H9 (cell line): ENCODE measurements around the gene ARPC5. TPM values are rescaled to one million over a fixed set of nuclear protein-coding genes. Genes with fewer than 3 reads are reported as not detected.

ENCODE experiments used
- DNase-seq: peaks from one replicate; pipeline ENCODE4 v3.0.0-alpha.2; 2017
- H2AFZ ChIP-seq: one replicate; pipeline ENCODE4 v1.6.1; 2013; ENCODE audit warnings: mild to moderate bottlenecking, low read length, control low read depth, moderate library complexity
- H2AK5ac ChIP-seq: 2 replicates; pipeline ENCODE4 v1.6.1; 2013; ENCODE audit warnings: low read length, control low read depth, mixed read lengths; ENCODE audit not compliant: insufficient read length
- H2BK120ac ChIP-seq: one replicate; pipeline ENCODE4 v1.6.1; 2013; ENCODE audit warnings: low read depth, mild to moderate bottlenecking, low read length, control low read depth, inconsistent platforms; ENCODE audit not compliant: poor library complexity, severe bottlenecking
- H2BK12ac ChIP-seq: 2 replicates; pipeline ENCODE4 v1.6.1; 2013; ENCODE audit warnings: low read length, control low read depth, mixed read lengths, low read depth; ENCODE audit not compliant: insufficient read length
- H2BK15ac ChIP-seq: 2 replicates; pipeline ENCODE4 v1.6.1; 2013; ENCODE audit warnings: low read depth, low read length, control low read depth
- H2BK20ac ChIP-seq: one replicate; pipeline ENCODE4 v1.6.1; 2013; ENCODE audit warnings: low read depth, mild to moderate bottlenecking, low read length, control low read depth, inconsistent platforms; ENCODE audit not compliant: poor library complexity, severe bottlenecking
- H2BK5ac ChIP-seq: 2 replicates; pipeline ENCODE4 v1.6.1; 2013; ENCODE audit warnings: low read length, control low read depth, mixed read lengths; ENCODE audit not compliant: insufficient read length
- H3K14ac ChIP-seq: 2 replicates; pipeline ENCODE4 v1.6.1; 2013; ENCODE audit warnings: low read length, control low read depth; ENCODE audit not compliant: insufficient read depth
- H3K18ac ChIP-seq: 2 replicates; pipeline ENCODE4 v1.6.1; 2013; ENCODE audit warnings: low read depth, mild to moderate bottlenecking, mixed read lengths, low read length, control low read depth; ENCODE audit not compliant: insufficient read length
- H3K23ac ChIP-seq: 2 replicates; pipeline ENCODE4 v1.6.1; 2013; ENCODE audit warnings: low read length, control low read depth, mixed read lengths, low read depth; ENCODE audit not compliant: insufficient read length
- H3K23me2 ChIP-seq: 2 replicates; pipeline ENCODE4 v1.6.1; 2013; ENCODE audit warnings: low read depth, mild to moderate bottlenecking, mixed read lengths, low read length, control low read depth; ENCODE audit not compliant: insufficient read length, poor library complexity, severe bottlenecking
- H3K27ac ChIP-seq: 2 replicates; pipeline ENCODE4 v1.5.1; 2013; ENCODE audit warnings: low read length, control low read depth, mixed read lengths, low read depth; ENCODE audit not compliant: insufficient read length
- H3K27me3 ChIP-seq: 2 replicates; pipeline ENCODE4 v1.6.1; 2013; ENCODE audit warnings: low read length, control low read depth, inconsistent platforms; ENCODE audit not compliant: insufficient read depth
- H3K4ac ChIP-seq: 2 replicates; pipeline ENCODE4 v1.6.1; 2013; ENCODE audit warnings: low read depth, mild to moderate bottlenecking, control low read depth, inconsistent platforms, low read length, moderate library complexity
- H3K4me1 ChIP-seq: 2 replicates; pipeline ENCODE4 v1.6.1; 2013; ENCODE audit warnings: low read length, control low read depth, inconsistent platforms; ENCODE audit not compliant: insufficient read depth
- H3K4me2 ChIP-seq: 2 replicates; pipeline ENCODE4 v1.6.1; 2013; ENCODE audit warnings: low read length, control low read depth, mixed read lengths; ENCODE audit not compliant: insufficient read length, insufficient read depth
- H3K56ac ChIP-seq: 2 replicates; pipeline ENCODE4 v1.6.1; 2013; ENCODE audit warnings: low read depth, mild to moderate bottlenecking, mixed read lengths, low read length, control low read depth; ENCODE audit not compliant: insufficient read length
- H3K79me1 ChIP-seq: 2 replicates; pipeline ENCODE4 v1.6.1; 2013; ENCODE audit warnings: low read depth, mild to moderate bottlenecking, moderate library complexity, low read length, control low read depth, inconsistent platforms; ENCODE audit not compliant: insufficient read depth, poor library complexity, severe bottlenecking
- H3K79me2 ChIP-seq: 2 replicates; pipeline ENCODE4 v1.6.1; 2013; ENCODE audit warnings: low read length, control low read depth, inconsistent platforms; ENCODE audit not compliant: insufficient read depth
- H3K9ac ChIP-seq: 2 replicates; pipeline ENCODE4 v1.6.1; 2013; ENCODE audit warnings: low read length, control low read depth, mixed read lengths; ENCODE audit not compliant: insufficient read length; ENCODE audit errors: extremely low read depth
- H3K9me3 ChIP-seq: one replicate; pipeline ENCODE4 v1.6.1; 2013; ENCODE audit warnings: low read depth, low read length, inconsistent platforms; ENCODE audit not compliant: control insufficient read depth
- H3T11ph ChIP-seq: one replicate; pipeline ENCODE4 v1.6.1; 2013; ENCODE audit warnings: mild to moderate bottlenecking, low read length, control low read depth, inconsistent platforms
- H4K20me1 ChIP-seq: one replicate; pipeline ENCODE4 v1.6.1; 2013; ENCODE audit not compliant: control insufficient read depth, insufficient read length, insufficient read depth
- H4K5ac ChIP-seq: 2 replicates; pipeline ENCODE4 v1.6.1; 2013; ENCODE audit warnings: low read depth, mild to moderate bottlenecking, mixed read lengths, low read length, control low read depth; ENCODE audit not compliant: insufficient read length
- H4K8ac ChIP-seq: replicated peaks from 2 replicates; pipeline ENCODE4 v1.6.1; 2013; ENCODE audit warnings: low read length, control low read depth, mixed read lengths, low read depth; ENCODE audit not compliant: insufficient read length
- H4K91ac ChIP-seq: 2 replicates; pipeline ENCODE4 v1.6.1; 2013; ENCODE audit warnings: low read depth, mild to moderate bottlenecking, moderate library complexity, mixed read lengths, low read length, control low read depth; ENCODE audit not compliant: insufficient read length
- H3K27ac Mint-ChIP-seq, 3 experiments: 2 replicates in 2 of 3; 3 replicates in 1 of 3; pipeline ENCODE4 v1.8.0; 2020 to 2021; ENCODE audit warnings: mixed read lengths in 3 of 3, mild to moderate bottlenecking in 1 of 3, moderate library complexity in 1 of 3
- H3K27me3 Mint-ChIP-seq: 2 replicates; pipeline ENCODE4 v1.8.0; 2021; ENCODE audit warnings: low read depth, mild to moderate bottlenecking, moderate library complexity, mixed read lengths
- H3K36me3 Mint-ChIP-seq, 3 experiments: 2 replicates in 2 of 3; 3 replicates in 1 of 3; pipeline ENCODE4 v1.8.0; 2020 to 2021; ENCODE audit warnings: low read depth in 3 of 3, mixed read lengths in 3 of 3; ENCODE audit not compliant: insufficient read depth in 1 of 3
- H3K4me1 Mint-ChIP-seq, 2 experiments: 2 replicates each; pipeline ENCODE4 v1.8.0; 2020; ENCODE audit warnings: mixed read lengths in 2 of 2
- H3K4me3 Mint-ChIP-seq, 2 experiments: 2 replicates in 1 of 2; 3 replicates in 1 of 2; pipeline ENCODE4 v1.8.0; 2020 to 2021; ENCODE audit warnings: mild to moderate bottlenecking in 2 of 2, mixed read lengths in 2 of 2, moderate library complexity in 1 of 2
- H3K9me3 Mint-ChIP-seq, 2 experiments: 2 replicates in 1 of 2; 3 replicates in 1 of 2; pipeline ENCODE4 v1.8.0; 2020; ENCODE audit warnings: mild to moderate bottlenecking in 2 of 2, mixed read lengths in 2 of 2, moderate library complexity in 1 of 2
- CTCF ChIP-seq: fragments of 200-600 bp; sonication (generic); conservative IDR thresholded peaks from 3 replicates; pipeline ENCODE4 v1.8.0; 2021; ENCODE audit warnings: antibody characterized with exemption, mild to moderate bottlenecking
- WGBS: extraction: QIAGEN DNeasy Blood & Tissue Kit; methylation state at CpG from one replicate; pipeline ENCODE4 v1.1.7; 2013; ENCODE audit warnings: missing lambda C conversion rate, low lambda C conversion rate, mixed read lengths; ENCODE audit not compliant: insufficient read length; ENCODE audit errors: extremely low coverage; 5-methylcytosine and 5-hydroxymethylcytosine counted together
- total RNA-seq: library from RNA; stranded (reverse); gene quantifications from 2 replicates; pipeline ENCODE4 v1.2.1, GENCODE V29; 2021

Gene ARPC5
- total RNA-seq, 1 experiment from 2014 or later, result 67.7 TPM

- no peak overlapping the region for H4K8ac ChIP-seq
- no peak overlapping the region for H2BK120ac ChIP-seq
- no peak overlapping the region for H2AFZ ChIP-seq
- Mint-ChIP-seq H3K27me3 (no peaks in the 10 kb centered on the region; the same call in none of the 2 replicates), H3K27ac (peak overlapping the region in 1 of 3 experiments; percentile 45; a peak in 2 of 7 replicates), H3K4me3 (no peak overlapping the region), H3K4me1 (peaks cover 2 to 4% of the 10 kb centered on the region in 2 experiments; a peak in 2 of 4 replicates), H3K9me3 (no peaks in the 10 kb centered on the region), H3K36me3 (no peaks in the 10 kb centered on the region)
- no peak for TF ChIP-seq CTCF
- no peaks in the 10 kb centered on the region for H3K4me1 ChIP-seq
- H3K4ac ChIP-seq, result no peak overlapping the region
- H3K23me2 ChIP-seq, result no peaks in the 10 kb centered on the region
- no peaks in the 10 kb centered on the region for H3K79me1 ChIP-seq
- H3K79me2 ChIP-seq, result no peaks in the 10 kb centered on the region
- no peak overlapping the region for H4K91ac ChIP-seq
- H3K18ac ChIP-seq, result no peak overlapping the region
- H3K23ac ChIP-seq, result no peak overlapping the region
- no peak overlapping the region for H2BK12ac ChIP-seq
- no peak for DNase-seq
- no peak overlapping the region for H3K4me2 ChIP-seq
- no peak overlapping the region for H3K56ac ChIP-seq
- no peak overlapping the region for H2AK5ac ChIP-seq
- no peak overlapping the region for H2BK20ac ChIP-seq
- no peak overlapping the region for H3K14ac ChIP-seq
- H3K27me3 ChIP-seq, result no peaks in the 10 kb centered on the region; the same call in 1 of the 2 replicates
- no peak overlapping the region for H3T11ph ChIP-seq
- no peak overlapping the region for H2BK15ac ChIP-seq
- H2BK5ac ChIP-seq, result no peak overlapping the region
- H3K9me3 ChIP-seq, result no peaks in the 10 kb centered on the region
- WGBS, result no CpG with 5 or more reads among the region's 2 CpGs
- H4K20me1 ChIP-seq, result no peaks in the 10 kb centered on the region
- H3K9ac ChIP-seq, result no peak overlapping the region
- no peak overlapping the region for H3K27ac ChIP-seq
- no peak overlapping the region for H4K5ac ChIP-seq
Measured at GRCh38 chr1:183605904-183606303, 29.7 kb downstream of the ARPC5 start.
